ENCODE measurements around the gene LETM1.
"Not testable (repeated sequence)": the region's sequence is repeated elsewhere in the genome, so short reads cannot be mapped to it uniquely, and the experiment has no call there.

LETM1 gene

DNA sequence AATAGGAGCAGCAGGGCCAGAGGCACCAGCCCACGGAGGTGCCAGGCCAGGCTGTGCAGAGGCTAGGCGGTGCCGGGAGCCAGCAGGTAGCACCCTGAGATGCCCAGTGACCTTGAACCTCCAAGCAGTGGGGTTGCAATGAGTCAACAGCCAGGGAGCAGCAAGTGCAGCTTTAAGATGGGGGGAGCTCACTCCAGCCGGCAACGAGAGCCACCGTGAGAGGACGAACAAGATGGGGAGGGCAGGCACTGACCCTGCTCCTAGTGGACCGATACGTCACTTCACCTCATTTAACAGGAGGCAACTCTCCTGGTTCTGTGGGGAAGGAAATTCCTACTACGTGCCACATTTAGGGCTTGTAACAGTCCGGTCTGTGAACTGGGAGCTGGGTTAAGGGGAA is 4.8 kb downstream of the LETM1 start:
- DNase-seq: no peak

- no peak for DNase-seq
Measured at GRCh38 chr4:1850276-1850675, 5.7 kb downstream of the LETM1 start.

DNA sequence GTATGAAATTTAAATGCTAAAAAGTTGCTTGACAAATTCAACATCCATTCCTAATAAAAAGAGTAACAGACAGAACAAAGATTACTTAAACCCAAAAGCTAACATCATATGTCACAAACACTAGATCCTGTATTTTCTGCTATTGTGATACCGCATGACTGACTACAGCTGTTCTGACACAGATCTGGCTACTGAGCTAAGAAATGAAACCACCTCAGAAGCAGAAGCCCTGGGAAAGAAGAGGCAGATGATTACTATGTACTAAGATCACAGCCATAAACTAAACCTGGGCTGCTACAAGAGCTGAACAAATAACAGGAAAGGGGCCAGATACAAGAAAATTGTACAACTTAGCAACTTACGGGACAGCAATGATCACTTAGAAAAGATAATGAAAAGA is 9.4 kb downstream of the LETM1 start:
- no peak for DNase-seq

DNA sequence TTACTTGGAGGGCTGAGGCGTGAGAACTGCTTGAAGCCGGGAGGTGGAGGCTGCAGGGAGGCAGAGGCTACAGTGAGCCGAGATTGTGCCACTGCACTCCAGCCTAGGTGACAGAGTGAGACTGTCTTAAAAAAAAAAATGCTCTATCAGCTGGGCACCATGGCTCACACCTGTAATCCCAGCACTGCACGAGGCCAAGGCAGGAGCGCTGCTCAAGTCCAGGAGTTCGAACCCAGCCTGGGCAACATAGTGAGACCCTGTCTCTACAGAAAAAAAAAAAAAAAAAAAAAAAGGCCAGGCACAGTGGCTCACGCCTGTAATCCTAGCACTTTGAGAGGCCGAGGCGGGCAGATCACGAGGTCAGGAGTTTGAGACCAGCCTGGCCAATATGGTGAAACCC is 11.3 kb downstream of the LETM1 start:
- DNase-seq: not testable (repeated sequence)

DNA sequence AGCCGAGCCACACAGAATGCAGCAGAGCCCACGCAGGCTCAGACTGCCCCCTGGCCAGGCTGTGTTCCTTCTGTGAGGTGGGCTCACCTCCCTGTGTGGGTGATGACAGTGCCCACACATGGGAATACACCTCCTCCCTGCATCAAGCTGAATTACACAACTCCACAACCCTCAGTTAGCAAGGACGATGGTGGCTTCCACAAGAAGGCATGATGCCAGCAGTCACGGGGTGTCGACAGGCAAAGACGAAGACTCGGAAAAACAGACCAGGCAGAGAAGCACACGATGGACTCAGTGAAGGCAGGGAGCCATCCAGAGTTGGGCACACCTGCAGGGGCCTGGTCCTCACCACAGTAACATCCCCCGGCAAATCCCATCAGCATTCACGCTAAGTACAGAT is 12.1 kb downstream of the LETM1 start:
- DNase-seq: no peak

DNA sequence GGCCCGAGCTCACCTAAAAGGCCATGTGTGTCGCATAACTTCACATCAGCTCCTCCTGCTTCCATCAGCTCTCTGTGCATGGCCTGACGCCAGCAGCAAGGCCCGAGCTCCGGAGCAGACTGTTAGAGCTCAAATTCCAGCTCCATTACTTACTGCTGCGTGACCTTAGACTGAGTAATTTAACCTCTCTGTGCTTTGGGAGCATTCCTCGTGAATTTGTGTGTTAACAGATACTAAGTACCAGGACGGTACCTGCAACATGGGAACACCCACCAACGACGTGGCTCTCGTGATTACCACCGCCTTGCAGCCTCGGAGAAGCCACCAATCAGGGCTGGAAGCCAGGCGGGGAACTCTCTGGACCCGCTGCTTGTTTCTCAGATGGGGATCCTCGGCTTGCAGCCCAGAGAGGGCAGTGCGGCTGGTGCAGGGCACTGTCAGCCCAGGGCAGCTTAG is 12.9 kb downstream of the LETM1 start:
- DNase-seq: no peak

DNA sequence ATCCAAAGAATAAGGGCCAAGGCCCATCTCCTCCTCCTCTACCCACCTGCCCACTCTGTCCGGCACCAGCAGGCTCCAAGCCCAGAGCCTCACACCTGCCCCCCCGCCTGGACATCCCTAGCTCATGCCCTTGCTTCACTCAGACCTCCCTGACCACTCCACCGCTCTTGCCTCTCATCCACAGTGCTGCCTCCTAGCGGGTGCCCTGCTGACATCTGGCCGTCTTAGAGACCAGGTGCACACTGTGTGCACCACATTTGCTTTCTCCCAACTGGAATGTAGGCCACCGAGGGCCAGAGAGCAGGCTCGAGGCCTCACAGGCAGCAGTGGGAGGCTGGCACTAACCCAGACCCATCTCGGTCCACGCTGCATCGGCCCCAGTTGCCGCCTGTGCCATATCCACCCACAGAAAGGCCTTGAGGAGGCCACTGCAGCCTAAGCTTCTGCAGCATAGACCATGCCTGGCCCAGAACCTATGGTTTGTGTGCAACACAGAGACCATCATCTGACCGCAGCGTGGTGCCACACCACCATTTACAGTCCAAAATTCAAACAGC is 13.5 kb downstream of the LETM1 start:
- no peak for DNase-seq

- no peak for DNase-seq
Measured at GRCh38 chr4:1841887-1842210, 14.1 kb downstream of the LETM1 start.

- DNase-seq: no peak
Measured at GRCh38 chr4:1841201-1841886, 14.6 kb downstream of the LETM1 start.

DNA sequence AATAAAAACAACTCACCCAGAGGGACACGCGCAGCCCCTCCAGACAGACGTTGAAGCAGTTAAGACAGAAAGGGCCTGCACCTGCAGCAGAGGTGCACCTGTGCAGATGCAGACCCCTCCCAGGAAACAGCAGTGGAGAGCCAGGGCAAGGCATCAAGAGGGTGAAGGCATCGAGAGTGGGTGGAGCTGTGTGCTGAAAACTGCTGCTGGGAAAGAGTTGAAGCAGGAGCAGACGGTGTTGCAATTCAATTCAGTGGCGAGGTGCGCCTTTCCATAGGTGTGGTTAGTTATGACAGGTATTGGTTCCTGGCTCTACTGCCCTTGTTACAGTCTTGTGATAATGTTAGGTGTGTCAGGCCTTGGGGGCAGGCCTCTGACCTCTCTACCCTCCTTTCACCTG is 16.7 kb downstream of the LETM1 start:
- no peak for DNase-seq

- DNase-seq: no peak
Measured at GRCh38 chr4:1837069-1837468, 18.9 kb downstream of the LETM1 start.

GRCh38 chr4:1836650-1837049 is 19.3 kb downstream of the LETM1 start:
- DNase-seq: no peak

- DNase-seq: not testable (repeated sequence)
Measured at GRCh38 chr4:1835836-1836235, 20.1 kb downstream of the LETM1 start.

- no peak for DNase-seq
Measured at GRCh38 chr4:1834047-1834775, 21.7 kb downstream of the LETM1 start.

GRCh38 chr4:1833307-1834046 is 22.5 kb downstream of the LETM1 start:
- no peak for DNase-seq

DNA sequence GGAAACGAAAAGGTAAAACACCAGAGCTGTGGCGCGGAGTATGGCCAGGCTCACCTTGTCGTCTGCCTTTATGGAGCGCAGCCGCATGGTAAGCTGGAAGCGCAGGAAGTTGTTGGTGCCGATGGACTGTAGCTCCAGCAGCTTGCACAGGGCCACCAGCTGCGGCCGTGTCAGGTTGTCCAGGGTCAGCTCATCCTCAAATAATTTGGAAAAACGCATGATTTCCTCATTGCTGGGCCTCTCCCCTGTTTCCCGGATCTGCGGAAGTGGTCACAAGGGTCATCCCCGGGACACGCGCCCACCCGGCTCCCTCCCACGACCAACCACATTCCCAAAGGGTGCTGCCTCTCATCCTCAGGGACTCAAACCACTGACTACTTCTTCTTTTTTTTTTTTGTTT is 23.3 kb downstream of the LETM1 start:
- no peak for DNase-seq

- no peak for DNase-seq
Measured at GRCh38 chr4:1831331-1831730, 24.6 kb downstream of the LETM1 start.

GRCh38 chr4:1830642-1831228 is 25.2 kb downstream of the LETM1 start:
- DNase-seq: no peak

GRCh38 chr4:1830234-1830633 is 25.7 kb downstream of the LETM1 start:
- DNase-seq: no peak

GRCh38 chr4:1826531-1827350 is 29.2 kb downstream of the LETM1 start:
- no peak for DNase-seq

DNA sequence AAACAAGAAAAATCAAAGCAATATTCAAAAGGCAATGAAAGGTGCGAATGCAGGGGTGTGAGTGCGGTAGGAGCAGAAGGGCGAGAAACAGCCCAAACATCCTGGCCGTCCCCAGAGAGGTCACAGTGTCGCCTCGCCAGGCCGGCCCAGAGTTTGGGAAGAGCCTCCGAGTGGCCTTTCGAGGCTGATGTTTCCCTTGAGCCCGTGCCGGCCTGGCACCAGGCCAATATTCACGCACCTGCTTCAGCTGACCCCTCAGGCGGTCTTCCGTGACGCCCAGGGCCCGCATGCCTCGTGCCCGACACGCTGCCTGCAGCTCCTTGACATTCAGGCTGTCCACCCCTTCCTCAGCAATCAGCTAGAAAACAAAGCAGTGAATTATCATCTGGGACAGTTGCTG is 30.6 kb downstream of the LETM1 start:
- DNase-seq: no peak

DNA sequence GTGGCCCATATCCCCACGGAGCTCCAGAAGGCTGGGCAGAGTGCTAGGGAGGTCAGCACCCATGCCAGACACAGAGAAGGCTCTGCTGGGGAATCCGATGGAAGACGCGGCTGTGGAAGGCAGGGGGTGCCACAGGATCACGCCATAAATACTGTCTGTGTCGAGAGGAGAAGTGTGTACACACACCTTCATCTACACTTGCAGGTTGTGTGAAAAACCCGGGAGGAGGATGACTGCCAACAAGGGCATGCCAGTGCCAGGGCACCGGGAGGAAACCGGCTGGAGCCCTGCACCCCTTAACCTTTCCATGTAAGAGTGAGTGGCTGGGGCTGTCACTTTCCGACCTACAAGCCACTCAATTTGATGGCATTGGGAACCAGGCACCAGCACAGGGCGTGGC is 31.2 kb downstream of the LETM1 start:
- no peak for DNase-seq

Measured in femur (tissue), 1 donor.